Suprapubic skin (tissue), 4 donors: Measurements from ENCODE around the gene CREB3.

ENCODE experiments used
- EP300 ChIP-seq: sonication (generic); formaldehyde crosslinking; IDR thresholded peaks from one replicate; pipeline ENCODE4 v1.6.1; 2017; ENCODE audit warnings: antibody characterized with exemption
- POLR2A ChIP-seq, 2 donors: fragments of 450-650 bp; IDR thresholded peaks; one replicate each; pipeline ENCODE4 v1.6.1; 2017; ENCODE audit warnings: antibody characterized with exemption in 2 of 2, mild to moderate bottlenecking in 2 of 2, moderate library complexity in 2 of 2
- POLR2AphosphoS5 ChIP-seq, 3 donors: sonication (generic); formaldehyde crosslinking; IDR thresholded peaks; one replicate each; pipeline ENCODE4 v1.6.1; 2017; ENCODE audit warnings: antibody characterized with exemption in 3 of 3
- TF ChIP-seq, protein P1 (sequence below), 2 donors: fragments of 200-600 bp in 1 of 2; fragments of 450-650 bp in 1 of 2; sonication (generic) in 1 of 2; IDR thresholded peaks; one replicate each; pipeline ENCODE4 v1.5.1; 2016 to 2019; ENCODE audit warnings: antibody characterized with exemption in 2 of 2, mild to moderate bottlenecking in 1 of 2, moderate library complexity in 1 of 2

DNA sequence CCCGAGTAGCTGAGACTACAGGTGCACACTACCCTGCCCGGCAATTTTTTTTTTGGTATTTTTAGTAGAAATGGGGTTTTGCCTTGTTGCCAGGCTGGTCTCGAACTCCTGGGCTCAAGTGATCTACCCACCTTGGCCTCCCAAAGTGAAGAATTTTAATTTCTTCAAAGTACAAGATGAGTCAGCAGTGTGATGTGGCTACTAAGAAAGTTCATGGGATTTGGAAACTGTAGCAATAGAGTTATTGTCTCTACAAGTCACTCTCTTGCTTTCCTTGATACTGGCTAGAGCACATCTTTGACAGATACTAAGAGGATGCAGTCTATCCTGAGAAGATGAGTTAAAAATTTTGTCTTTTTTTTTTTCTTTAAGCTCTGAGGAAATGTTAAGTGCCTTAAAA lies 1.6 kb downstream of the CREB3 start:
- TF ChIP-seq POLR2AphosphoS5 (IDR thresholded peaks at IDR 0.05) (no peak), POLR2A (IDR thresholded peaks at IDR 0.05) (no peak), EP300 (no peak)
- TF ChIP-seq, protein P1, sequence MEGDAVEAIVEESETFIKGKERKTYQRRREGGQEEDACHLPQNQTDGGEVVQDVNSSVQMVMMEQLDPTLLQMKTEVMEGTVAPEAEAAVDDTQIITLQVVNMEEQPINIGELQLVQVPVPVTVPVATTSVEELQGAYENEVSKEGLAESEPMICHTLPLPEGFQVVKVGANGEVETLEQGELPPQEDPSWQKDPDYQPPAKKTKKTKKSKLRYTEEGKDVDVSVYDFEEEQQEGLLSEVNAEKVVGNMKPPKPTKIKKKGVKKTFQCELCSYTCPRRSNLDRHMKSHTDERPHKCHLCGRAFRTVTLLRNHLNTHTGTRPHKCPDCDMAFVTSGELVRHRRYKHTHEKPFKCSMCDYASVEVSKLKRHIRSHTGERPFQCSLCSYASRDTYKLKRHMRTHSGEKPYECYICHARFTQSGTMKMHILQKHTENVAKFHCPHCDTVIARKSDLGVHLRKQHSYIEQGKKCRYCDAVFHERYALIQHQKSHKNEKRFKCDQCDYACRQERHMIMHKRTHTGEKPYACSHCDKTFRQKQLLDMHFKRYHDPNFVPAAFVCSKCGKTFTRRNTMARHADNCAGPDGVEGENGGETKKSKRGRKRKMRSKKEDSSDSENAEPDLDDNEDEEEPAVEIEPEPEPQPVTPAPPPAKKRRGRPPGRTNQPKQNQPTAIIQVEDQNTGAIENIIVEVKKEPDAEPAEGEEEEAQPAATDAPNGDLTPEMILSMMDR (IDR thresholded peaks at IDR 0.05), result no peak
